ENCODE measurements around the gene AFF2. TPM values are rescaled to one million over a fixed set of nuclear protein-coding genes. Genes with fewer than 3 reads are reported as not detected.
"Not testable (repeated sequence)": the region's sequence is repeated elsewhere in the genome, so short reads cannot be mapped to it uniquely, and the experiment has no call there.

The AFF2 gene
- total RNA-seq, 4 donors from 2014 or later, result 0.09 to 2.5 (median 0.65) TPM

GRCh38 chrX:148661035-148661434 is 160.6 kb downstream of the AFF2 start:
- no peaks in the 10 kb centered on the region for H3K36me3 ChIP-seq
- H3K4me1 ChIP-seq, result no peaks in the 10 kb centered on the region
- H3K27ac ChIP-seq, result no peak overlapping the region
- intact Hi-C loops (cut with DNase I), result no loop called here
- no peak overlapping the region for H3K4me3 ChIP-seq
- H3K27me3 ChIP-seq, result no peaks in the 10 kb centered on the region
- no peak for DNase-seq
- no peaks in the 10 kb centered on the region for H3K9me3 ChIP-seq
- TF ChIP-seq POLR2A (IDR thresholded peaks at IDR 0.05) (no peak), CTCF (IDR thresholded peaks at IDR 0.05) (no peak)

GRCh38 chrX:148662014-148662413 is 161.6 kb downstream of the AFF2 start:
- no peaks in the 10 kb centered on the region for H3K27me3 ChIP-seq
- no peak overlapping the region for H3K27ac ChIP-seq
- intact Hi-C loops (cut with DNase I), result no loop called here
- 13% methylated on average over 1 of the region's 1 CpG; no CpG with 5 or more reads in 1 of the 2 donors for WGBS, 2 donors
- H3K9me3 ChIP-seq, result no peaks in the 10 kb centered on the region
- no peaks in the 10 kb centered on the region for H3K36me3 ChIP-seq
- no peak overlapping the region for H3K4me3 ChIP-seq
- no peaks in the 10 kb centered on the region for H3K4me1 ChIP-seq
- TF ChIP-seq POLR2A (IDR thresholded peaks at IDR 0.05) (no peak), CTCF (IDR thresholded peaks at IDR 0.05) (no peak)
- no peak for DNase-seq

- no peak for DNase-seq
- no peaks in the 10 kb centered on the region for H3K4me1 ChIP-seq
- H3K9me3 ChIP-seq, result peaks cover 0 to 15% (median 10%) of the 10 kb centered on the region in 3 donors
- no peaks in the 10 kb centered on the region for H3K27me3 ChIP-seq
- WGBS, 2 donors, result 67 to 95% methylated on average over 1 of the region's 1 CpG
- no peak overlapping the region for H3K27ac ChIP-seq
- intact Hi-C loops (cut with DNase I), result no loop called here
- H3K36me3 ChIP-seq, result no peaks in the 10 kb centered on the region
- TF ChIP-seq CTCF (IDR thresholded peaks at IDR 0.05), result no peak
- no peak for TF ChIP-seq POLR2A (IDR thresholded peaks at IDR 0.05)
- no peak overlapping the region for H3K4me3 ChIP-seq
Measured at GRCh38 chrX:148664171-148664570, 163.8 kb downstream of the AFF2 start.

GRCh38 chrX:148664995-148665394 is 164.6 kb downstream of the AFF2 start:
- no peaks in the 10 kb centered on the region for H3K4me1 ChIP-seq
- H3K4me3 ChIP-seq, result no peak overlapping the region
- TF ChIP-seq CTCF (IDR thresholded peaks at IDR 0.05), result no peak
- TF ChIP-seq POLR2A (IDR thresholded peaks at IDR 0.05), result no peak
- intact Hi-C loops (cut with DNase I), result no loop called here
- no peak for DNase-seq
- peaks cover 0 to 17% (median 10%) of the 10 kb centered on the region in 3 donors for H3K9me3 ChIP-seq
- no peak overlapping the region for H3K27ac ChIP-seq
- 44 to 59% methylated on average over 1 to 3 of the region's 3 CpGs for WGBS, 2 donors
- H3K36me3 ChIP-seq, result no peaks in the 10 kb centered on the region
- H3K27me3 ChIP-seq, result no peaks in the 10 kb centered on the region

GRCh38 chrX:148669175-148669574 is 168.8 kb downstream of the AFF2 start:
- DNase-seq; H3K27me3 ChIP-seq; H3K36me3 ChIP-seq; H3K27ac ChIP-seq; intact Hi-C loops (cut with DNase I); H3K4me1 ChIP-seq; H3K4me3 ChIP-seq: not testable (repeated sequence)
- 50 to 58% methylated on average over 1 to 2 of the region's 3 CpGs for WGBS, 2 donors
- peaks cover 0 to 17% (median 10%) of the 10 kb centered on the region in 3 donors for H3K9me3 ChIP-seq

GRCh38 chrX:148670277-148670676 is 169.9 kb downstream of the AFF2 start:
- no peaks in the 10 kb centered on the region for H3K27me3 ChIP-seq
- TF ChIP-seq CTCF (IDR thresholded peaks at IDR 0.05) (no peak), POLR2A (IDR thresholded peaks at IDR 0.05) (no peak)
- H3K27ac ChIP-seq, result no peak overlapping the region
- no peaks in the 10 kb centered on the region for H3K36me3 ChIP-seq
- no peak for DNase-seq
- 56 to 79% methylated on average over 3 of the region's 3 CpGs for WGBS, 2 donors
- no peaks in the 10 kb centered on the region for H3K4me1 ChIP-seq
- no peak overlapping the region for H3K4me3 ChIP-seq
- intact Hi-C loops (cut with DNase I), result no loop called here
- peaks cover 0 to 17% (median 10%) of the 10 kb centered on the region in 3 donors for H3K9me3 ChIP-seq

Data from esophagus squamous epithelium (tissue), 5 donors.